ENCODE measurements around the gene ITPRID2. TPM values are rescaled to one million over a fixed set of nuclear protein-coding genes. Genes with fewer than 3 reads are reported as not detected.

ITPRID2 gene
- total RNA-seq (42.5 and 47.6 TPM in 2 replicates), polyA plus RNA-seq (8.9 and 15.7 TPM in 2 replicates), polyA minus RNA-seq (15.4 and 15.8 TPM in 2 replicates)
- 28.2 TPM for total RNA-seq (2013)

DNA sequence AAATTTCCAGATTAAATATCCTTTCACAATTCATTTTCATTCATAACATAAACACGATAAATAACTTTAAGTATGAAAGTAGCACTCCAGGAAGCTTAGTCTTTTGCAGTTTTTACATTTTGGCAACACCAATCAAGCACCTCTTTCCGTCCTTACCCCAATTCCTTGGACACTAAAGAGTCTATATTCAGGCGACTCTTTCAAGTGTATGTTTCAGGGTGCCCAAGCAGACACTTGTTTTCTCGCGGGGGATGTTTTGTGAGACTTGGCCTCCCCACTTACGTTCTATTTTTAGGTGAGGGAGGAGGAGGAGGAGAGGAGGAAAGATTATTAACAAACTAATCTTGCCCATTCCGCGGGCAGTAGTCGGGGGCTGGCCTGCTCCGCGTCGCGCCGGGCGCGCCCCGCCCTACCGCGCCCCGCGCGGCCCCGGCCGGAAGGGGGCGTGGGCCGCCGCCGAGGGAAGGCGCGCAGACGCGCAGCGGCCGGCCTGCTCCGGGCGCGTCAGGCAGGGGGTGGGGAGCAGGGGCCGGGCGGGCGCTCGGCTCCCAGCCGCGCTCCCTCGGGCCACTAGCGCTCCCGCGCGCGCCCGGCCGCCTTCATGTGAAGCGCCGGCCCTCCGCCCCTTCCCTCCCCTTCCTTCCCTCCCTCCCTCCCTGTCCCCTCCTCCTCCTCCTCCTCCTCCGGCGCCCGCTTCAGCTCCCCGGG lies at the start of gene ITPRID2:
Gene ITPRID2 (plus strand): TSS at position 473 of the 708 bp plus-strand sequence. CDS start 337 bp downstream, outside the sequence.
- Mint-ChIP-seq H3K27ac (peak within 1 kb of the TSS; percentile 86), H3K27me3 (peaks cover 19% of the 10 kb centered on the region), H3K9me3 (ENCODE audit: insufficient read depth) (no peaks in the 10 kb centered on the region), H3K4me3 (peak within 1 kb of the TSS; percentile 94), H3K4me1 (peaks cover 31% of the 10 kb centered on the region)
- peaks cover 0 to 18% (median 2%) of the 10 kb centered on the region in 4 experiments for H3K27me3 ChIP-seq (replicated peaks in 1 of 4; ENCODE audit: control extremely low read depth in 1 of 4, control insufficient read depth in 3 of 4, insufficient read depth in 4 of 4, low read length in 3 of 4)
- under 1% methylated on average over 56 of the region's 58 CpGs for WGBS (ENCODE audit: insufficient coverage)
- POLR2A ChIA-PET = interaction anchor here (1.6 kb wide), 1 partner anchor 13 kb away, joined by 3 read pairs; no protein-coding TSS in a partner anchor
- peaks cover 4 to 14% of the 10 kb centered on the region in 2 donors for H3K4me1 ChIP-seq (ENCODE audit: control insufficient read depth in 2 of 2, insufficient read depth in 2 of 2, low read length in 2 of 2)
- intact Hi-C loops (cut with micrococcal nuclease) = loop anchor here (1.0 to 10.0 kb wide), 7 partner anchors 214 to 1884 kb away; partner anchors contain the start of genes CWC22, DNAJC10 and NUP35
- H3K79me2 ChIP-seq (ENCODE audit: control insufficient read depth, insufficient read depth, low read length) = no peaks in the 10 kb centered on the region
- CTCF ChIA-PET = interaction anchor here (0.9 to 6.1 kb wide), 2 partner anchors 12 to 13 kb away, joined by 3 to 54 read pairs; no protein-coding TSS in a partner anchor
- no peaks in the 10 kb centered on the region for H4K20me1 ChIP-seq (ENCODE audit: control insufficient read depth, insufficient read depth, low read length, poor library complexity, severe bottlenecking)
- peak within 1 kb of the TSS; percentile 84 for H3K9ac ChIP-seq (ENCODE audit: low read length)
- TF ChIP-seq, protein P1, sequence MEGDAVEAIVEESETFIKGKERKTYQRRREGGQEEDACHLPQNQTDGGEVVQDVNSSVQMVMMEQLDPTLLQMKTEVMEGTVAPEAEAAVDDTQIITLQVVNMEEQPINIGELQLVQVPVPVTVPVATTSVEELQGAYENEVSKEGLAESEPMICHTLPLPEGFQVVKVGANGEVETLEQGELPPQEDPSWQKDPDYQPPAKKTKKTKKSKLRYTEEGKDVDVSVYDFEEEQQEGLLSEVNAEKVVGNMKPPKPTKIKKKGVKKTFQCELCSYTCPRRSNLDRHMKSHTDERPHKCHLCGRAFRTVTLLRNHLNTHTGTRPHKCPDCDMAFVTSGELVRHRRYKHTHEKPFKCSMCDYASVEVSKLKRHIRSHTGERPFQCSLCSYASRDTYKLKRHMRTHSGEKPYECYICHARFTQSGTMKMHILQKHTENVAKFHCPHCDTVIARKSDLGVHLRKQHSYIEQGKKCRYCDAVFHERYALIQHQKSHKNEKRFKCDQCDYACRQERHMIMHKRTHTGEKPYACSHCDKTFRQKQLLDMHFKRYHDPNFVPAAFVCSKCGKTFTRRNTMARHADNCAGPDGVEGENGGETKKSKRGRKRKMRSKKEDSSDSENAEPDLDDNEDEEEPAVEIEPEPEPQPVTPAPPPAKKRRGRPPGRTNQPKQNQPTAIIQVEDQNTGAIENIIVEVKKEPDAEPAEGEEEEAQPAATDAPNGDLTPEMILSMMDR (IDR thresholded peaks at IDR 0.05) = no peak
- TF ChIP-seq EZH2 (IDR thresholded peaks at IDR 0.05; ENCODE audit: borderline replicate concordance, insufficient read depth, low read depth, low read length, poor library complexity, severe bottlenecking) = no peak
- peak; percentile 81 for DNase-seq
- peak within 1 kb of the TSS; percentile 89 for H3K4me2 ChIP-seq (replicated peaks; ENCODE audit: low read depth, low read length, poor library complexity, severe bottlenecking)
- H3K36me3 ChIP-seq (replicated peaks in 1 of 2; ENCODE audit: control extremely low read depth in 1 of 2, control insufficient read depth in 1 of 2, extremely low read depth in 1 of 2, insufficient read depth in 2 of 2, low read length in 1 of 2) = no peaks in the 10 kb centered on the region
- H2AFZ ChIP-seq (ENCODE audit: insufficient read depth, low read depth, low read length, poor library complexity, severe bottlenecking) = peak within 1 kb of the TSS; percentile 89
- no peaks in the 10 kb centered on the region for H3K9me3 ChIP-seq (ENCODE audit: control extremely low read depth in 1 of 3, control insufficient read depth in 2 of 3, insufficient read depth in 1 of 3, low read length in 2 of 3)
- H3K4me3 ChIP-seq (ENCODE audit: control extremely low read depth in 1 of 5, extremely low read depth in 1 of 5, insufficient read depth in 1 of 5, low read depth in 2 of 5, low read length in 4 of 5) = peak within 1 kb of the TSS; percentile 76 to 92 (median 88)
- ATAC-seq (ENCODE audit: low read depth) = peak; percentile 97
- peak within 1 kb of the TSS; percentile 48 to 70 for H3K27ac ChIP-seq (ENCODE audit: low read length in 2 of 2)
